GM21825 (cell line): Measurements from ENCODE around the gene CENATAC.
"Not testable (repeated sequence)": the region's sequence is repeated elsewhere in the genome, so short reads cannot be mapped to it uniquely, and the experiment has no call there.

ENCODE experiments used
- ATAC-seq: cut with Tn5 transposase; IDR thresholded peaks from one replicate; pipeline ENCODE4 v1.9.1; 2021; ENCODE audit warnings: mild to moderate bottlenecking, moderate library complexity; ENCODE audit not compliant: unreplicated experiment

CENATAC gene

GRCh38 chr11:118997627-118998387 lies at the start of gene CENATAC:
Gene CENATAC (plus strand): TSS chr11:118998138. CDS start chr11:118998198, 60 bp downstream.
- ATAC-seq = peak; percentile 91

- ATAC-seq = no peak
Observed at GRCh38 chr11:118953265-118953664, 44.7 kb upstream of the CENATAC start.

- ATAC-seq = not testable (repeated sequence)
Observed at GRCh38 chr11:118953976-118954375, 44.0 kb upstream of the CENATAC start.

GRCh38 chr11:118956094-118956846 lies 41.7 kb upstream of the CENATAC start, which contains the start of gene UPK2:
Gene UPK2 (plus strand): TSS chr11:118956298. CDS start chr11:118956351, 53 bp downstream.
- ATAC-seq = peak; percentile 68

GRCh38 chr11:118956847-118957469 lies 41.0 kb upstream of the CENATAC start:
- ATAC-seq = no peak

GRCh38 chr11:118957549-118957948 lies 40.4 kb upstream of the CENATAC start:
- ATAC-seq = no peak

- no peak for ATAC-seq
Observed at GRCh38 chr11:118957968-118958367, 40.0 kb upstream of the CENATAC start.

- ATAC-seq = no peak
Observed at GRCh38 chr11:118958577-118958976, 39.4 kb upstream of the CENATAC start.

- ATAC-seq = no peak
Observed at GRCh38 chr11:118961189-118961588, 36.7 kb upstream of the CENATAC start.

- no peak for ATAC-seq
Observed at GRCh38 chr11:118961591-118961990, 36.3 kb upstream of the CENATAC start.

- ATAC-seq = not testable (repeated sequence)
Observed at GRCh38 chr11:118969508-118969907, 28.4 kb upstream of the CENATAC start.

GRCh38 chr11:118971646-118972045 lies 26.3 kb upstream of the CENATAC start, which contains the start of gene FOXR1:
Gene FOXR1 (plus strand): TSS chr11:118971761. CDS start chr11:118971932, 171 bp downstream.
- ATAC-seq = no peak

GRCh38 chr11:118973985-118974384 lies 24.0 kb upstream of the CENATAC start:
- ATAC-seq = no peak

GRCh38 chr11:118975771-118976709 lies 21.9 kb upstream of the CENATAC start:
- no peak for ATAC-seq

GRCh38 chr11:118979434-118979833 lies 18.5 kb upstream of the CENATAC start:
- no peak for ATAC-seq

- ATAC-seq = no peak
Observed at GRCh38 chr11:118980191-118980881, 17.6 kb upstream of the CENATAC start.

- not testable (repeated sequence) for ATAC-seq
Observed at GRCh38 chr11:118984337-118984736, 13.6 kb upstream of the CENATAC start.

GRCh38 chr11:118984825-118985224 lies 13.1 kb upstream of the CENATAC start:
- ATAC-seq = no peak

- no peak for ATAC-seq
Observed at GRCh38 chr11:118988280-118988679, 9.7 kb upstream of the CENATAC start.
